Liver (tissue), 9 donors: Measurements from ENCODE around the gene MED4. TPM values are rescaled to one million over a fixed set of nuclear protein-coding genes. Genes with fewer than 3 reads are reported as not detected.

ENCODE experiments used
- DNase-seq: peaks from one replicate; pipeline ENCODE4 v3.0.0-alpha.2; 2017; ENCODE audit warnings: low spot score
- H3K27ac ChIP-seq, 2 donors: one replicate each; pipeline ENCODE4 v1.7.0; 2013; ENCODE audit warnings: inconsistent platforms in 2 of 2, low read length in 2 of 2, control low read depth in 1 of 2, low read depth in 1 of 2, mild to moderate bottlenecking in 1 of 2
- H3K27me3 ChIP-seq, 4 donors: one replicate each; pipeline versions ENCODE4 v1.6.1 to v1.7.0; 2013; ENCODE audit warnings: low read length in 3 of 4, inconsistent platforms in 1 of 4, mild to moderate bottlenecking in 1 of 4, moderate library complexity in 1 of 4; ENCODE audit not compliant: control insufficient read depth in 4 of 4, insufficient read depth in 4 of 4
- H3K36me3 ChIP-seq, 4 donors: one replicate each; pipeline versions ENCODE4 v1.6.1 to v1.7.0; 2013; ENCODE audit warnings: low read length in 3 of 4, mild to moderate bottlenecking in 3 of 4, low read depth in 1 of 4, moderate library complexity in 1 of 4; ENCODE audit not compliant: control insufficient read depth in 4 of 4, insufficient read depth in 3 of 4
- H3K4me1 ChIP-seq, 4 donors: one replicate each; pipeline versions ENCODE4 v1.6.1 to v1.7.0; 2013; ENCODE audit warnings: low read length in 3 of 4, mild to moderate bottlenecking in 3 of 4, moderate library complexity in 1 of 4; ENCODE audit not compliant: control insufficient read depth in 4 of 4, insufficient read depth in 4 of 4
- H3K4me3 ChIP-seq, 3 donors: one replicate each; pipeline versions ENCODE4 v1.6.1 to v1.7.0; 2013; ENCODE audit warnings: low read length in 3 of 3, control low read depth in 1 of 3, low read depth in 1 of 3, mild to moderate bottlenecking in 1 of 3
- H3K9ac ChIP-seq, 2 donors: one replicate each; pipeline ENCODE4 v1.7.0; 2013; ENCODE audit warnings: low read length in 2 of 2, mild to moderate bottlenecking in 2 of 2, moderate library complexity in 2 of 2, control low read depth in 1 of 2, low read depth in 1 of 2
- H3K9me3 ChIP-seq, 4 donors: one replicate each; pipeline versions ENCODE4 v1.6.1 to v1.7.0; 2013; ENCODE audit warnings: low read length in 3 of 4; ENCODE audit not compliant: control insufficient read depth in 4 of 4
- ATF3 ChIP-seq: IDR thresholded peaks from 2 replicates; pipeline ENCODE4 v1.6.1; 2016; ENCODE audit warnings: antibody characterized with exemption
- EGR1 ChIP-seq, 2 donors: IDR thresholded peaks; 2 replicates each; pipeline ENCODE4 v1.6.1; 2016 to 2018; ENCODE audit warnings: antibody characterized with exemption in 2 of 2, low read depth in 2 of 2
- FOXA1 ChIP-seq: IDR thresholded peaks from 2 replicates; pipeline ENCODE4 v1.6.1; 2016; ENCODE audit warnings: antibody characterized with exemption
- FOXA2 ChIP-seq: IDR thresholded peaks from 2 replicates; pipeline ENCODE4 v1.6.1; 2016; ENCODE audit warnings: antibody characterized with exemption
- GABPA ChIP-seq, 2 donors: IDR thresholded peaks in 1 of 2; conservative IDR thresholded peaks in 1 of 2; 2 replicates each; pipeline ENCODE4 v1.6.1; 2016; ENCODE audit warnings: antibody characterized with exemption in 2 of 2, mild to moderate bottlenecking in 1 of 2, moderate library complexity in 1 of 2
- HNF4A ChIP-seq, 2 donors: conservative IDR thresholded peaks; 2 replicates each; pipeline ENCODE4 v1.6.1; 2016; ENCODE audit warnings: antibody characterized with exemption in 2 of 2, mild to moderate bottlenecking in 2 of 2
- HNF4G ChIP-seq: IDR thresholded peaks from 2 replicates; pipeline ENCODE4 v1.6.1; 2016; ENCODE audit warnings: antibody characterized with exemption
- JUND ChIP-seq, 2 donors: IDR thresholded peaks; 2 replicates each; pipeline ENCODE4 v1.6.1; 2016; ENCODE audit warnings: antibody characterized with exemption in 2 of 2
- NR2F2 ChIP-seq: IDR thresholded peaks from 2 replicates; pipeline ENCODE4 v1.6.1; 2016; ENCODE audit warnings: antibody characterized with exemption
- RAD21 ChIP-seq, 2 donors: IDR thresholded peaks; 2 replicates each; pipeline ENCODE4 v1.6.1; 2016; ENCODE audit warnings: antibody characterized with exemption in 2 of 2, mild to moderate bottlenecking in 2 of 2
- REST ChIP-seq: IDR thresholded peaks from 2 replicates; pipeline ENCODE4 v1.6.1; 2016; ENCODE audit warnings: antibody characterized with exemption, mild to moderate bottlenecking
- RXRA ChIP-seq, 2 donors: IDR thresholded peaks; 2 replicates each; pipeline ENCODE4 v1.6.1; 2017 to 2018; ENCODE audit warnings: antibody characterized with exemption in 2 of 2, mild to moderate bottlenecking in 1 of 2
- SP1 ChIP-seq: IDR thresholded peaks from 2 replicates; pipeline ENCODE4 v1.6.1; 2018; ENCODE audit warnings: antibody characterized with exemption, mild to moderate bottlenecking
- TAF1 ChIP-seq: conservative IDR thresholded peaks from 2 replicates; pipeline ENCODE4 v1.6.1; 2016; ENCODE audit warnings: antibody characterized with exemption, mild to moderate bottlenecking
- YY1 ChIP-seq: IDR thresholded peaks from 2 replicates; pipeline ENCODE4 v1.6.1; 2016; ENCODE audit warnings: antibody characterized with exemption, mild to moderate bottlenecking
- WGBS: extraction: QIAGEN DNeasy Blood & Tissue Kit; methylation state at CpG from one replicate; pipeline ENCODE4 v1.1.7; 2013; 5-methylcytosine and 5-hydroxymethylcytosine counted together
- polyA plus RNA-seq, 2 donors: library from polyadenylated mRNA; stranded (reverse) in 1 of 2; unstranded in 1 of 2; fragments of 200-250 nt in 1 of 2; fragments of >200 nt in 1 of 2; fragmentation: Nextera tagmentation in 1 of 2; extraction: Ambion mirVana in 1 of 2; gene quantifications; one replicate each; pipeline versions ENCODE4 v1.2.1 to v1.2.3, GENCODE V29; 2013 to 2015
- total RNA-seq, 2 donors: library from RNA; depleted of rRNA; stranded (reverse); fragments of >200 nt; gene quantifications; one replicate each; pipeline ENCODE4 v1.2.3, GENCODE V29; 2014
- TF ChIP-seq, protein P1 (sequence below): IDR thresholded peaks from 2 replicates; pipeline ENCODE4 v1.6.1; 2016; ENCODE audit warnings: antibody characterized with exemption
- TF ChIP-seq, protein P2 (sequence below): IDR thresholded peaks from 2 replicates; pipeline ENCODE4 v1.6.1; 2016; ENCODE audit warnings: antibody characterized with exemption
- TF ChIP-seq, protein P3 (sequence below): fragments of 150-350 bp; IDR thresholded peaks from 2 replicates; pipeline ENCODE4 v1.5.1; 2017; ENCODE audit warnings: improper control_type of control experiment, low read depth, low read length; ENCODE audit not compliant: missing input control
- donor health status: healthy.
- donor health status: healthy.
- donor health status: healthy.
- donor health status: healthy.
- donor health status: healthy.

Gene MED4
- total and polyA plus RNA-seq, 4 donors: 18.2 to 32.4 (median 22.6) TPM

- no peak for TF ChIP-seq ATF3
- no peak for TF ChIP-seq RAD21 (IDR thresholded peaks at IDR 0.05)
- TF ChIP-seq TAF1: no peak
- TF ChIP-seq, protein P1, sequence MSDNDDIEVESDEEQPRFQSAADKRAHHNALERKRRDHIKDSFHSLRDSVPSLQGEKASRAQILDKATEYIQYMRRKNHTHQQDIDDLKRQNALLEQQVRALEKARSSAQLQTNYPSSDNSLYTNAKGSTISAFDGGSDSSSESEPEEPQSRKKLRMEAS: no peak
- TF ChIP-seq FOXA2: no peak
- no peak for TF ChIP-seq NR2F2
- no peak for TF ChIP-seq RXRA (IDR thresholded peaks at IDR 0.05)
- TF ChIP-seq YY1: no peak
- no peak for TF ChIP-seq GABPA (IDR thresholded peaks at IDR 0.05 in 1 of 2, conservative IDR thresholded peaks at IDR 0.05 in 1 of 2)
- TF ChIP-seq REST: no peak
- no peak for TF ChIP-seq SP1
- TF ChIP-seq, protein P2, sequence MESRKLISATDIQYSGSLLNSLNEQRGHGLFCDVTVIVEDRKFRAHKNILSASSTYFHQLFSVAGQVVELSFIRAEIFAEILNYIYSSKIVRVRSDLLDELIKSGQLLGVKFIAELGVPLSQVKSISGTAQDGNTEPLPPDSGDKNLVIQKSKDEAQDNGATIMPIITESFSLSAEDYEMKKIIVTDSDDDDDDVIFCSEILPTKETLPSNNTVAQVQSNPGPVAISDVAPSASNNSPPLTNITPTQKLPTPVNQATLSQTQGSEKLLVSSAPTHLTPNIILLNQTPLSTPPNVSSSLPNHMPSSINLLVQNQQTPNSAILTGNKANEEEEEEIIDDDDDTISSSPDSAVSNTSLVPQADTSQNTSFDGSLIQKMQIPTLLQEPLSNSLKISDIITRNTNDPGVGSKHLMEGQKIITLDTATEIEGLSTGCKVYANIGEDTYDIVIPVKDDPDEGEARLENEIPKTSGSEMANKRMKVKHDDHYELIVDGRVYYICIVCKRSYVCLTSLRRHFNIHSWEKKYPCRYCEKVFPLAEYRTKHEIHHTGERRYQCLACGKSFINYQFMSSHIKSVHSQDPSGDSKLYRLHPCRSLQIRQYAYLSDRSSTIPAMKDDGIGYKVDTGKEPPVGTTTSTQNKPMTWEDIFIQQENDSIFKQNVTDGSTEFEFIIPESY: no peak
- TF ChIP-seq, protein P3, sequence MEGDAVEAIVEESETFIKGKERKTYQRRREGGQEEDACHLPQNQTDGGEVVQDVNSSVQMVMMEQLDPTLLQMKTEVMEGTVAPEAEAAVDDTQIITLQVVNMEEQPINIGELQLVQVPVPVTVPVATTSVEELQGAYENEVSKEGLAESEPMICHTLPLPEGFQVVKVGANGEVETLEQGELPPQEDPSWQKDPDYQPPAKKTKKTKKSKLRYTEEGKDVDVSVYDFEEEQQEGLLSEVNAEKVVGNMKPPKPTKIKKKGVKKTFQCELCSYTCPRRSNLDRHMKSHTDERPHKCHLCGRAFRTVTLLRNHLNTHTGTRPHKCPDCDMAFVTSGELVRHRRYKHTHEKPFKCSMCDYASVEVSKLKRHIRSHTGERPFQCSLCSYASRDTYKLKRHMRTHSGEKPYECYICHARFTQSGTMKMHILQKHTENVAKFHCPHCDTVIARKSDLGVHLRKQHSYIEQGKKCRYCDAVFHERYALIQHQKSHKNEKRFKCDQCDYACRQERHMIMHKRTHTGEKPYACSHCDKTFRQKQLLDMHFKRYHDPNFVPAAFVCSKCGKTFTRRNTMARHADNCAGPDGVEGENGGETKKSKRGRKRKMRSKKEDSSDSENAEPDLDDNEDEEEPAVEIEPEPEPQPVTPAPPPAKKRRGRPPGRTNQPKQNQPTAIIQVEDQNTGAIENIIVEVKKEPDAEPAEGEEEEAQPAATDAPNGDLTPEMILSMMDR: no peak
- TF ChIP-seq FOXA1: no peak
- TF ChIP-seq JUND (IDR thresholded peaks at IDR 0.05): no peak
- no peak for TF ChIP-seq HNF4G
- no peak for TF ChIP-seq HNF4A (conservative IDR thresholded peaks at IDR 0.05)
- no peak for TF ChIP-seq EGR1 (IDR thresholded peaks at IDR 0.05; ENCODE audit: low read depth in 2 of 2)
- Histone ChIP-seq H3K9ac (no peak overlapping the region), H3K4me1 (peaks cover 0 to 3% (median 0%) of the 10 kb centered on the region in 4 donors), H3K27me3 (no peaks in the 10 kb centered on the region), H3K27ac (no peak overlapping the region), H3K9me3 (no peaks in the 10 kb centered on the region), H3K36me3 (peaks cover 1 to 12% (median 10%) of the 10 kb centered on the region in 4 donors), H3K4me3 (no peak overlapping the region)
- 91% methylated on average over 2 of the region's 2 CpGs for WGBS
- DNase-seq: no peak
Observed at GRCh38 chr13:48042894-48043293, 52.0 kb downstream of the MED4 start.
